Measurements from ENCODE around the gene RFC4. TPM values are rescaled to one million over a fixed set of nuclear protein-coding genes. Genes with fewer than 3 reads are reported as not detected.

RFC4 gene
- total and polyA plus RNA-seq, 5 experiments from 2014 or later = 19.2 to 25.3 (median 21.4) TPM

DNA sequence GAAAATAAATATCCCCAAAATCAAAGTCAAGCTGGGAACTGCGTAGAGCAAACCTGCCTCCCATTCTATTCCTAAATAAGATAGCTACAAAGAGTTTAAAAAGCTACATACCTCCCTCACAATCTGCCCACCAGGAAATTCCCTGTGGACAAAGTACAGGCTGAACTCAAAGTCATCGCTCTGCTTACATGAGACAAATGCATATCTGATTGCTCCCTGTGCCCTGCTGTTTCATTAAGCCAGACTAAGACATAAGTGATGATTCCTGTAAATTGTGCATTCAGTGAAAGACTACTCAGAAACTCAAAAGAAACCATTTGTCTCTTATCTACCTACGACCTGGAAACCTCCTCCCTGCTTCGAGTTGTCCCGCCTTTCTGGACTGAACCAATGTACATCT lies 51.4 kb downstream of the RFC4 start:
- no peak for ATAC-seq
- Mint-ChIP-seq H3K9me3 (no peaks in the 10 kb centered on the region), H3K27me3 (no peaks in the 10 kb centered on the region), H3K36me3 (no peaks in the 10 kb centered on the region), H3K4me1 (peaks cover 0 to 6% (median 0%) of the 10 kb centered on the region in 4 donors), H3K27ac (no peak overlapping the region), H3K4me3 (no peak overlapping the region)
- no peak for DNase-seq
- POLR2A ChIA-PET = no interaction called here

DNA sequence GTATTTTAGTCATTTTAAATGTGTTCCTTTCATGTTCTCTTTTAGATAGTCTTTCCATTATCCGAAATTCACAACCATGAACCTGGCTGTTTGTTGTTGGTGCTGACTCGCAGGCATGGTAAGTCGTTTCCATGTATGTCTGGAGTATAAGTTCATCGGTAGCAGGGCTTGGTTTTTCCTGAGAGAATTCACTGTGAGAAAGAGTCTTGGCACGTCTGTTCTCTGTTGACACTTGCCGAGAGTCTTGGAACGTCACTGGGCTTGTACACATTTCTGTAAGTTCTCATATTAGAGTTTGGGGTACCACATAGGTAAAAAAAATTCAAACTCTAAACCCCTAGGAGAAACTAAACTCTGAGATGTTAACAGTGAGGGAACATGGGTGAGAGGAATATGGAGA lies 52.3 kb downstream of the RFC4 start:
- Mint-ChIP-seq H3K9me3 (no peaks in the 10 kb centered on the region), H3K36me3 (no peaks in the 10 kb centered on the region), H3K4me1 (peaks cover 0 to 6% (median 0%) of the 10 kb centered on the region in 4 donors), H3K4me3 (no peak overlapping the region), H3K27ac (no peak overlapping the region), H3K27me3 (no peaks in the 10 kb centered on the region)
- DNase-seq (no peak), ATAC-seq (no peak)
- POLR2A ChIA-PET = no interaction called here

DNA sequence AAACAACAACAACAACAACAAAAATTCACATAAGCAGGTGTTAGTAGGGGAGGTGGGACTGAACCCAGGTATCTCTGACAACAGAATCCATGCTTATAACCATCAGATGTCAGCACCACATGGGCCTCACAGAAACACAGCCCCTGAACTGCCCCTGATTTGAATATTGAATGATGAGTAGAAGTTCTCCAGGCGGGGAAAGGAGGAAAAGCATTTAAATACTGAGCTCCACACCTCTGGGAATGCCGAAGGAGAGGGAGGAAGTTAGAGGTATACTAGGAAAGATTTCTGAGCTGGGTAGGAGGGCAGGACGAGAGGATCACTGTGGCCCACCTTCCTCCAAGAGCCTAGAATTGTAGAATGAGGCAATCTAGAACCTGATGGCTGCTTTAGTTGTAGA lies 54.8 kb downstream of the RFC4 start:
- Mint-ChIP-seq H3K4me3 (no peak overlapping the region), H3K27ac (no peak overlapping the region), H3K27me3 (no peaks in the 10 kb centered on the region), H3K4me1 (peaks cover 0 to 6% (median under 1%) of the 10 kb centered on the region in 4 donors), H3K36me3 (no peaks in the 10 kb centered on the region), H3K9me3 (no peaks in the 10 kb centered on the region)
- DNase-seq (no peak), ATAC-seq (no peak)
- POLR2A ChIA-PET = no interaction called here

DNA sequence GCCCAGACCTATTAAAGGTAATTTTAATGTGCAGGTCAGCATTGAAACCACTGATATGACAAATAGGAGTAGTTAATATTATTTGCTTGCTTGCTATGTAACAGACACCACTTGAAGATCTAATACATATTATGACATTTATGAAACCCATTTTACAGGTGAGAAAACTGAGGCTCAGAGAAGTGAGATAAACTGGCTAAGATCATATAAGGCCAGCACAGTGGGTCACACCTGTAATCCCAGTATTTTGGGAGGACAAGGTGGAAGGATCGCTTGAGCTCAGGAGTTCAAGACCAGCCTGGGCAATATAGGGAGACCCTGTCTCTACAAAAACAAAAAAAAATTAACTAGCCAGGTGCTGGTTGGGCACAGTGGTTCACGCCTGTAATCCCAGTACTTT lies 56.0 kb downstream of the RFC4 start:
- POLR2A ChIA-PET = no interaction called here
- H3K4me1 Mint-ChIP-seq = peaks cover 0 to 10% (median 2%) of the 10 kb centered on the region in 4 donors

DNA sequence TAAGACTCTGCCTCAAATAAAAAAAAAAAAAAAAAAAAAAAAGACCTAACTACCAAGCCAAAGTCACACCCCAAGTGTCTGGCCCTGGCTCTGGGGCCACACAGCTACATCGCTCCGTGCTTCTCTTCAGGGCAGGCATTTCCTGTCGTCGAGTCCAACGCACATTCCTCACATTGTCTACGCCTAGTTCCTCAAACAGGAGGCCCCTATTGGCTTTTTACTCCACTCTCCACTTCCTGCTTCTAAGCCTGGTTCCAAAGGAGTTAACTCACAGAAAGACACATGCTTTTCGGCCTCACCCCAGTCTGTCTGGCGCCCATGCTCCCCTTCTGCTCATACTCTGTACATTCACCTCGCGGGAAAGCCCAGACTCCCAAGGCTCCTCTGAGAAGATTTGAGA lies 60.3 kb downstream of the RFC4 start:
- Mint-ChIP-seq H3K27ac (peak overlapping the region in 1 of 10 donors; percentile 26), H3K27me3 (peaks cover 0 to 2% (median 0%) of the 10 kb centered on the region in 5 donors), H3K9me3 (no peaks in the 10 kb centered on the region), H3K36me3 (peaks cover 10 to 12% (median 11%) of the 10 kb centered on the region in 3 donors), H3K4me1 (peaks cover 0 to 5% (median 2%) of the 10 kb centered on the region in 4 donors), H3K4me3 (no peak overlapping the region)
- POLR2A ChIA-PET = no interaction called here
- ATAC-seq (peak in 1 of 2 donors; percentile 58), DNase-seq (no peak)

More for the DNA sequence above, 56.0 kb downstream of the RFC4 start:
- ATAC-seq (no peak), DNase-seq (no peak)
- H3K36me3 Mint-ChIP-seq = peaks cover 0 to 4% (median under 1%) of the 10 kb centered on the region in 3 donors
- H3K27me3 Mint-ChIP-seq = peaks cover 0 to 2% (median 0%) of the 10 kb centered on the region in 5 donors
- H3K9me3 Mint-ChIP-seq = no peaks in the 10 kb centered on the region
- no peak overlapping the region for H3K4me3 Mint-ChIP-seq
- no peak overlapping the region for H3K27ac Mint-ChIP-seq

DNA sequence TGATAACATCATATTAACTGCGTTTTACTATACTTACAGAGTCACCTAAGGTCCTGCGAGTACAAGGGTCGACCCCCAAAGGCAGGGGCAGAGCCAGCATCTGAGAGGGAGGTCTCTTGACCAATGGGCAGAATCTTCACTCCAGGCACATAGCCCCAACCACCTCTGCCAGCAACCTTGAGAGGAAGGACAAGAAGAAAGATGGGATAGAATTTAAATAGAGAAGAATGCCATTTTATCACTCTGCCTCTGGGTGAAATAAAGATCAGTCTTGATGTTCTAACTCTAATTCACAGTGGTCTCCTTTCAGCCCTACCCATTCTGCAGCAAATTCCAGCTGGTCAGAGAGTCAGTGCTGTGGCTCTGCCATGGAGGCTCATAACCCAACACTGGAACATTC lies 62.6 kb downstream of the RFC4 start:
- H3K9me3 Mint-ChIP-seq = no peaks in the 10 kb centered on the region
- DNase-seq (no peak), ATAC-seq (no peak)
- H3K4me3 Mint-ChIP-seq = no peak overlapping the region
- H3K4me1 Mint-ChIP-seq = peaks cover 0 to 5% (median 2%) of the 10 kb centered on the region in 4 donors
- H3K27ac Mint-ChIP-seq = no peak overlapping the region
- peaks cover 10 to 18% (median 11%) of the 10 kb centered on the region in 3 donors for H3K36me3 Mint-ChIP-seq
- peaks cover 0 to 2% (median 0%) of the 10 kb centered on the region in 5 donors for H3K27me3 Mint-ChIP-seq
- POLR2A ChIA-PET = no interaction called here

DNA sequence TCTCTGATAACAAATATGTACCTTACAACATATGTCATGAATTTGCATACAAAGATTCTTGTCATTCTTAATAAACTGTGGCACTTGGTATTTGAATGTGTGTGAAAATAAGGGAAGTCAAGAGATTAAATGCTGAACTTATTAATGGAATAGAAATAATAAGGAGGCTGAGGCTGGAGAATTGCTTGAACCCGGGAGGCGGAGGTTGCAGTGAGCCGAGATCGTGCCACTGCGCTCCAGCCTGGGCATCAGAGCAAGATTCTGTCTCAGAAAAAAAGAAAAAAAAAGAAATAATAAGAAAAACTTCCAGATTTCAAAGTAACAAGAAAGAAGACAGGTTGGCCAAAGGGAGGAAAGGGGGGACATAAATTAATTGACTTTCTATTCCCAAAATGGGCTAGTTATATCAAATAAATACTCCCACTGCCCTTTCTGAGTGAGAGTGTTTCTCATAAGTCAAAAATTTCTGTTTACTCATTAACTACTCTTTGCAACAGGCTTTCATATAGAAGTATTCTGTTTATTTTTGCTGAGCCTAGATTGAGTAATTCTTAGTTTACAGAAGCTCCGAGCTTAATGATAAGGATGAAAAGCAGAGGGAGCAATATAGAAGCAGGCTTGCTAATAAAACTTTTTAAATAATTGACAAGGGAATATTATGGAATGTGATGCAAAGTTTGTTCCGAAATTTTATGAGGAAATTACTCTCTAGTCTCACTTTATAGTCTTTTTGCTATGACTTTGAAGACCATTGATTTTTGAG lies 63.5 kb downstream of the RFC4 start:
- Mint-ChIP-seq H3K4me3 (no peak overlapping the region), H3K27ac (no peak overlapping the region), H3K9me3 (no peaks in the 10 kb centered on the region), H3K27me3 (peaks cover 0 to 2% (median 0%) of the 10 kb centered on the region in 5 donors), H3K4me1 (peaks cover 0 to 4% (median 2%) of the 10 kb centered on the region in 4 donors), H3K36me3 (peaks cover 10 to 18% (median 11%) of the 10 kb centered on the region in 3 donors)
- POLR2A ChIA-PET = no interaction called here
- DNase-seq (no peak), ATAC-seq (no peak)

Small RNAs within 50 kb of the gene (microRNA-seq; reads per million reads assigned to microRNA genes)
- gene MIR1248 (ENCODE audit: borderline microRNAs expressed) = 140 reads per million, percentile 68 among the genes with 10 or more reads in this experiment

Other genes starting within 250 kb of the RFC4 start
- 10 to 100 TPM; 17.7 to 21.4 TPM for gene TBCCD1, start 239.1 kb downstream of the RFC4 start, total RNA-seq
- gene TBCCD1, start 239.1 kb downstream of the RFC4 start, polyA plus RNA-seq = 10 to 100 TPM; 11.9 to 22.7 (median 12.2) TPM
- 10 to 100 TPM; 30.0 to 31.7 TPM for gene DNAJB11, start 235.8 kb downstream of the RFC4 start, total RNA-seq
- 10 to 100 TPM; 31.0 to 41.1 (median 31.4) TPM for gene DNAJB11, start 235.8 kb downstream of the RFC4 start, polyA plus RNA-seq
- gene AHSG, start 193.4 kb downstream of the RFC4 start, total RNA-seq = not detected
- gene AHSG, start 193.4 kb downstream of the RFC4 start, polyA plus RNA-seq = not detected
- gene FETUB, start 166.1 kb downstream of the RFC4 start, total RNA-seq = not detected
- gene FETUB, start 166.1 kb downstream of the RFC4 start, polyA plus RNA-seq = not detected
- not detected for gene HRG, start 140.5 kb downstream of the RFC4 start, total RNA-seq
- gene HRG, start 140.5 kb downstream of the RFC4 start, polyA plus RNA-seq = not detected
- not detected for gene KNG1, start 89.1 kb downstream of the RFC4 start, total RNA-seq
- under 1 TPM in 1 of 3 donors, not detected in 2; 0.07 TPM for gene KNG1, start 89.1 kb downstream of the RFC4 start, polyA plus RNA-seq
- 100 to 1,000 TPM; 671 to 687 TPM for gene EIF4A2, start 22.9 kb downstream of the RFC4 start, total RNA-seq
- gene EIF4A2, start 22.9 kb downstream of the RFC4 start, polyA plus RNA-seq = 100 to 1,000 TPM; 221 to 293 (median 226) TPM
- not detected for gene ADIPOQ, start 36.2 kb upstream of the RFC4 start, total RNA-seq
- not detected for gene ADIPOQ, start 36.2 kb upstream of the RFC4 start, polyA plus RNA-seq
- 100 to 1,000 TPM; 223 to 250 TPM for gene ST6GAL1, start 124.0 kb upstream of the RFC4 start, total RNA-seq
- gene ST6GAL1, start 124.0 kb upstream of the RFC4 start, polyA plus RNA-seq = 100 to 1,000 TPM; 139 to 237 (median 167) TPM